K562 (cell line): Measurements from ENCODE around the gene DOCK1. TPM values are rescaled to one million over a fixed set of nuclear protein-coding genes. Genes with fewer than 3 reads are reported as not detected.

ENCODE experiments used
- ATAC-seq: fragments of 200-7000 bp; cut with Tn5 transposase; 3 replicates; pipeline ENCODE4 v1.9.1; 2020; ENCODE audit warnings: moderate library complexity
- BruUV-seq: library from RNA; stranded (reverse); fragments of 400-500 nt; replicated peaks from 2 replicates; lab custom pipeline; 2021; lab: Mats Ljungman, UMichigan
- CTCF ChIA-PET: fragments of 300-600 bp; formaldehyde crosslinking; extraction: SDS; loops from one replicate; lab custom pipeline; 2021; ENCODE audit warnings: low intra/inter-chr PET ratio; lab: Yijun Ruan, JAX
- POLR2A ChIA-PET: fragments of 300-600, 350-650 bp; sonication (Branson Sonifier 250); formaldehyde crosslinking; extraction: SDS; loops from one replicate; lab custom pipeline; 2021; ENCODE audit warnings: antibody characterized with exemption, inconsistent platforms; lab: Yijun Ruan, JAX
- DNase-seq, 4 experiments: peaks; one replicate each; pipeline versions ENCODE4 v3.0.0 to v3.0.0-alpha.2; 2011 to 2018; ENCODE audit warnings: low spot score in 3 of 4, mixed read lengths in 3 of 4; ENCODE audit errors: extremely low read depth in 1 of 4
- FAIRE-seq: peaks from 2 replicates; lab custom pipeline; 2011; peaks lifted over from hg19 to GRCh38; lab: Jason Lieb, UNC
- H2AFZ ChIP-seq: 2 replicates; pipeline ENCODE4 v1.6.0; 2011; ENCODE audit warnings: low read depth, low read length, control low read depth, inconsistent platforms
- H3K27ac ChIP-seq: fragments of 200-600 bp; 3 replicates; pipeline ENCODE4 v1.8.0; 2011; ENCODE audit warnings: low read depth, mild to moderate bottlenecking, control low read depth, inconsistent platforms, low read length, moderate library complexity, mixed read lengths; ENCODE audit errors: extremely low read depth
- H3K27me3 ChIP-seq, 2 experiments: fragments of 300-600 bp in 1 of 2; 2 replicates in 1 of 2; 3 replicates in 1 of 2; pipeline versions ENCODE4 v1.6.0 to v1.8.0; 2011; ENCODE audit warnings: inconsistent platforms in 2 of 2, low read length in 2 of 2, mild to moderate bottlenecking in 1 of 2, mixed read lengths in 1 of 2, moderate library complexity in 1 of 2; ENCODE audit not compliant: control insufficient read depth in 2 of 2, insufficient read depth in 2 of 2
- H3K36me3 ChIP-seq: fragments of 300-600 bp; 3 replicates; pipeline ENCODE4 v1.8.0; 2011; ENCODE audit warnings: mild to moderate bottlenecking, low read length, inconsistent platforms; ENCODE audit not compliant: control insufficient read depth, insufficient read depth
- H3K4me1 ChIP-seq, 2 experiments: fragments of 200-600 bp in 1 of 2; replicated peaks in 1 of 2; 2 replicates in 1 of 2; 3 replicates in 1 of 2; pipeline versions ENCODE4 v1.5.1 to v1.8.0; 2011; ENCODE audit warnings: inconsistent platforms in 2 of 2, low read length in 2 of 2, mild to moderate bottlenecking in 1 of 2, mixed read lengths in 1 of 2, moderate library complexity in 1 of 2; ENCODE audit not compliant: control insufficient read depth in 2 of 2, insufficient read depth in 2 of 2
- H3K4me2 ChIP-seq: 2 replicates; pipeline ENCODE4 v1.6.1; 2011; ENCODE audit warnings: low read length, control low read depth, inconsistent platforms, mixed read lengths; ENCODE audit not compliant: insufficient read depth
- H3K4me3 ChIP-seq: fragments of 200-600 bp; sonication (generic), shearing (Covaris generic); 2 replicates; pipeline ENCODE4 v1.5.1; 2016; ENCODE audit warnings: control low read depth, inconsistent platforms
- H3K79me2 ChIP-seq: fragments of 200-600 bp; 3 replicates; pipeline ENCODE4 v1.8.0; 2011; ENCODE audit warnings: low read length, inconsistent platforms; ENCODE audit not compliant: control insufficient read depth, insufficient read depth
- H3K9ac ChIP-seq, 2 experiments: 2 replicates each; pipeline versions ENCODE4 v1.6.0 to v1.6.1; 2011; ENCODE audit warnings: low read depth in 2 of 2, low read length in 2 of 2, control low read depth in 1 of 2, inconsistent platforms in 1 of 2, mild to moderate bottlenecking in 1 of 2, mixed read lengths in 1 of 2; ENCODE audit not compliant: insufficient read depth in 1 of 2
- H3K9me1 ChIP-seq: one replicate; pipeline ENCODE4 v1.6.0; 2011; ENCODE audit warnings: inconsistent platforms, mild to moderate bottlenecking, low read length, moderate library complexity; ENCODE audit not compliant: control insufficient read depth, insufficient read depth
- H3K9me3 ChIP-seq: replicated peaks from 2 replicates; pipeline ENCODE4 v1.5.1; 2011; ENCODE audit warnings: low read depth, low read length, inconsistent platforms; ENCODE audit not compliant: control insufficient read depth, insufficient read depth
- H4K20me1 ChIP-seq: replicated peaks from 2 replicates; pipeline ENCODE4 v1.6.1; 2011; ENCODE audit warnings: low read length, inconsistent platforms, mixed read lengths; ENCODE audit not compliant: control insufficient read depth, insufficient read depth
- WGBS: fragments of 100-300 bp; shearing (Covaris generic); methylation state at CpG from one replicate; pipeline ENCODE4 v1.1.6; 2016; ENCODE audit warnings: low coverage, mixed read lengths; ENCODE audit not compliant: insufficient coverage; ENCODE audit errors: missing lambda C conversion rate; 5-methylcytosine and 5-hydroxymethylcytosine counted together
- in situ Hi-C: fragments of 300-500 bp; cut with MboI; formaldehyde crosslinking; loops from 4 replicates; pipeline ENCODE4 v1.15.0; 2018; ENCODE audit warnings: inconsistent platforms, mixed read lengths
- intact Hi-C: fragments of 100-400 bp; cut with micrococcal nuclease; formaldehyde crosslinking; loops from 2 replicates; pipeline ENCODE4 v1.14.2; 2022
- polyA plus RNA-seq, 8 experiments: library from polyadenylated mRNA; depleted of rRNA in 4 of 8; stranded (reverse) in 5 of 8; unstranded in 3 of 8; fragments of >200 nt; fragmentation: Nextera tagmentation in 2 of 8; fragmentation: Illumina TruSeq in 1 of 8; extraction: Ambion mirVana in 2 of 8; extraction: Trizol in 1 of 8; gene quantifications; 2 replicates each; pipeline versions ENCODE4 v1.2.1 to v1.2.3, GENCODE V29; 2011 to 2014; ENCODE audit warnings: inconsistent platforms in 1 of 8, missing spikeins in 1 of 8
- total RNA-seq, 7 experiments: library from RNA; depleted of rRNA in 6 of 7; stranded (reverse); fragments of >200 nt in 6 of 7; fragmentation: Illumina TruSeq in 2 of 7; extraction: Trizol in 2 of 7; gene quantifications; 2 replicates each; pipeline versions ENCODE4 v1.2.1 to v1.2.3, GENCODE V29; 2011 to 2021; ENCODE audit warnings: low replicate concordance in 1 of 7
- TF ChIP-seq, protein P1 (sequence below): fragments of 250-450 bp; sonication (Bioruptor Pico); IDR thresholded peaks from 2 replicates; pipeline ENCODE4 v1.8.0; 2022; ENCODE audit warnings: moderate library complexity, mild to moderate bottlenecking, inconsistent platforms
- TF ChIP-seq, protein P2 (sequence below): sonication (generic); formaldehyde crosslinking; IDR thresholded peaks from 2 replicates; pipeline ENCODE4 v1.8.0; 2023; ENCODE audit warnings: missing genetic modification reagents, mild to moderate bottlenecking, borderline replicate concordance
- TF ChIP-seq, protein P3 (sequence below), 2 experiments: fragments of 450-650 bp; IDR thresholded peaks; 2 replicates each; pipeline ENCODE4 v1.6.1; 2016; ENCODE audit warnings: mild to moderate bottlenecking in 2 of 2, borderline replicate concordance in 1 of 2, low read depth in 1 of 2, moderate library complexity in 1 of 2

The DOCK1 gene
- total and polyA plus RNA-seq, 9 of the 15 experiments (the other 6 are each of a cell fraction or from before 2014, with no cell fraction given), result 0.31 TPM; not detected in 8

GRCh38 chr10:127456122-127456521, 550.9 kb downstream of the DOCK1 start:
- Histone ChIP-seq H4K20me1 (no peaks in the 10 kb centered on the region), H3K27ac (no peak overlapping the region), H3K4me1 (no peaks in the 10 kb centered on the region), H3K4me3 (no peak overlapping the region), H3K9me1 (no peaks in the 10 kb centered on the region), H3K9ac (no peak overlapping the region), H3K4me2 (no peak overlapping the region), H3K27me3 (no peaks in the 10 kb centered on the region), H3K79me2 (no peaks in the 10 kb centered on the region), H3K9me3 (no peaks in the 10 kb centered on the region), H3K36me3 (no peaks in the 10 kb centered on the region), H2AFZ (no peak overlapping the region)
- no peak for DNase-seq
- POLR2A ChIA-PET, result no interaction called here
- ATAC-seq, result no peak
- intact Hi-C loops (no loop called here), in situ Hi-C loops (no loop called here)
- WGBS, result 0% methylated on average over 3 of the region's 9 CpGs
- no TSS peak for BruUV-seq
- CTCF ChIA-PET, result no interaction called here
- TF ChIP-seq, protein P1, sequence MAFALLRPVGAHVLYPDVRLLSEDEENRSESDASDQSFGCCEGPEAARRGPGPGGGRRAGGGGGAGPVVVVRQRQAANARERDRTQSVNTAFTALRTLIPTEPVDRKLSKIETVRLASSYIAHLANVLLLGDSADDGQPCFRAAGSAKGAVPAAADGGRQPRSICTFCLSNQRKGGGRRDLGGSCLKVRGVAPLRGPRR (CRISPR knock-in tag), result no peak
- TF ChIP-seq, protein P2, sequence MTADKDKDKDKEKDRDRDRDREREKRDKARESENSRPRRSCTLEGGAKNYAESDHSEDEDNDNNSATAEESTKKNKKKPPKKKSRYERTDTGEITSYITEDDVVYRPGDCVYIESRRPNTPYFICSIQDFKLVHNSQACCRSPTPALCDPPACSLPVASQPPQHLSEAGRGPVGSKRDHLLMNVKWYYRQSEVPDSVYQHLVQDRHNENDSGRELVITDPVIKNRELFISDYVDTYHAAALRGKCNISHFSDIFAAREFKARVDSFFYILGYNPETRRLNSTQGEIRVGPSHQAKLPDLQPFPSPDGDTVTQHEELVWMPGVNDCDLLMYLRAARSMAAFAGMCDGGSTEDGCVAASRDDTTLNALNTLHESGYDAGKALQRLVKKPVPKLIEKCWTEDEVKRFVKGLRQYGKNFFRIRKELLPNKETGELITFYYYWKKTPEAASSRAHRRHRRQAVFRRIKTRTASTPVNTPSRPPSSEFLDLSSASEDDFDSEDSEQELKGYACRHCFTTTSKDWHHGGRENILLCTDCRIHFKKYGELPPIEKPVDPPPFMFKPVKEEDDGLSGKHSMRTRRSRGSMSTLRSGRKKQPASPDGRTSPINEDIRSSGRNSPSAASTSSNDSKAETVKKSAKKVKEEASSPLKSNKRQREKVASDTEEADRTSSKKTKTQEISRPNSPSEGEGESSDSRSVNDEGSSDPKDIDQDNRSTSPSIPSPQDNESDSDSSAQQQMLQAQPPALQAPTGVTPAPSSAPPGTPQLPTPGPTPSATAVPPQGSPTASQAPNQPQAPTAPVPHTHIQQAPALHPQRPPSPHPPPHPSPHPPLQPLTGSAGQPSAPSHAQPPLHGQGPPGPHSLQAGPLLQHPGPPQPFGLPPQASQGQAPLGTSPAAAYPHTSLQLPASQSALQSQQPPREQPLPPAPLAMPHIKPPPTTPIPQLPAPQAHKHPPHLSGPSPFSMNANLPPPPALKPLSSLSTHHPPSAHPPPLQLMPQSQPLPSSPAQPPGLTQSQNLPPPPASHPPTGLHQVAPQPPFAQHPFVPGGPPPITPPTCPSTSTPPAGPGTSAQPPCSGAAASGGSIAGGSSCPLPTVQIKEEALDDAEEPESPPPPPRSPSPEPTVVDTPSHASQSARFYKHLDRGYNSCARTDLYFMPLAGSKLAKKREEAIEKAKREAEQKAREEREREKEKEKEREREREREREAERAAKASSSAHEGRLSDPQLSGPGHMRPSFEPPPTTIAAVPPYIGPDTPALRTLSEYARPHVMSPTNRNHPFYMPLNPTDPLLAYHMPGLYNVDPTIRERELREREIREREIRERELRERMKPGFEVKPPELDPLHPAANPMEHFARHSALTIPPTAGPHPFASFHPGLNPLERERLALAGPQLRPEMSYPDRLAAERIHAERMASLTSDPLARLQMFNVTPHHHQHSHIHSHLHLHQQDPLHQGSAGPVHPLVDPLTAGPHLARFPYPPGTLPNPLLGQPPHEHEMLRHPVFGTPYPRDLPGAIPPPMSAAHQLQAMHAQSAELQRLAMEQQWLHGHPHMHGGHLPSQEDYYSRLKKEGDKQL, result no peak
- TF ChIP-seq, protein P3, sequence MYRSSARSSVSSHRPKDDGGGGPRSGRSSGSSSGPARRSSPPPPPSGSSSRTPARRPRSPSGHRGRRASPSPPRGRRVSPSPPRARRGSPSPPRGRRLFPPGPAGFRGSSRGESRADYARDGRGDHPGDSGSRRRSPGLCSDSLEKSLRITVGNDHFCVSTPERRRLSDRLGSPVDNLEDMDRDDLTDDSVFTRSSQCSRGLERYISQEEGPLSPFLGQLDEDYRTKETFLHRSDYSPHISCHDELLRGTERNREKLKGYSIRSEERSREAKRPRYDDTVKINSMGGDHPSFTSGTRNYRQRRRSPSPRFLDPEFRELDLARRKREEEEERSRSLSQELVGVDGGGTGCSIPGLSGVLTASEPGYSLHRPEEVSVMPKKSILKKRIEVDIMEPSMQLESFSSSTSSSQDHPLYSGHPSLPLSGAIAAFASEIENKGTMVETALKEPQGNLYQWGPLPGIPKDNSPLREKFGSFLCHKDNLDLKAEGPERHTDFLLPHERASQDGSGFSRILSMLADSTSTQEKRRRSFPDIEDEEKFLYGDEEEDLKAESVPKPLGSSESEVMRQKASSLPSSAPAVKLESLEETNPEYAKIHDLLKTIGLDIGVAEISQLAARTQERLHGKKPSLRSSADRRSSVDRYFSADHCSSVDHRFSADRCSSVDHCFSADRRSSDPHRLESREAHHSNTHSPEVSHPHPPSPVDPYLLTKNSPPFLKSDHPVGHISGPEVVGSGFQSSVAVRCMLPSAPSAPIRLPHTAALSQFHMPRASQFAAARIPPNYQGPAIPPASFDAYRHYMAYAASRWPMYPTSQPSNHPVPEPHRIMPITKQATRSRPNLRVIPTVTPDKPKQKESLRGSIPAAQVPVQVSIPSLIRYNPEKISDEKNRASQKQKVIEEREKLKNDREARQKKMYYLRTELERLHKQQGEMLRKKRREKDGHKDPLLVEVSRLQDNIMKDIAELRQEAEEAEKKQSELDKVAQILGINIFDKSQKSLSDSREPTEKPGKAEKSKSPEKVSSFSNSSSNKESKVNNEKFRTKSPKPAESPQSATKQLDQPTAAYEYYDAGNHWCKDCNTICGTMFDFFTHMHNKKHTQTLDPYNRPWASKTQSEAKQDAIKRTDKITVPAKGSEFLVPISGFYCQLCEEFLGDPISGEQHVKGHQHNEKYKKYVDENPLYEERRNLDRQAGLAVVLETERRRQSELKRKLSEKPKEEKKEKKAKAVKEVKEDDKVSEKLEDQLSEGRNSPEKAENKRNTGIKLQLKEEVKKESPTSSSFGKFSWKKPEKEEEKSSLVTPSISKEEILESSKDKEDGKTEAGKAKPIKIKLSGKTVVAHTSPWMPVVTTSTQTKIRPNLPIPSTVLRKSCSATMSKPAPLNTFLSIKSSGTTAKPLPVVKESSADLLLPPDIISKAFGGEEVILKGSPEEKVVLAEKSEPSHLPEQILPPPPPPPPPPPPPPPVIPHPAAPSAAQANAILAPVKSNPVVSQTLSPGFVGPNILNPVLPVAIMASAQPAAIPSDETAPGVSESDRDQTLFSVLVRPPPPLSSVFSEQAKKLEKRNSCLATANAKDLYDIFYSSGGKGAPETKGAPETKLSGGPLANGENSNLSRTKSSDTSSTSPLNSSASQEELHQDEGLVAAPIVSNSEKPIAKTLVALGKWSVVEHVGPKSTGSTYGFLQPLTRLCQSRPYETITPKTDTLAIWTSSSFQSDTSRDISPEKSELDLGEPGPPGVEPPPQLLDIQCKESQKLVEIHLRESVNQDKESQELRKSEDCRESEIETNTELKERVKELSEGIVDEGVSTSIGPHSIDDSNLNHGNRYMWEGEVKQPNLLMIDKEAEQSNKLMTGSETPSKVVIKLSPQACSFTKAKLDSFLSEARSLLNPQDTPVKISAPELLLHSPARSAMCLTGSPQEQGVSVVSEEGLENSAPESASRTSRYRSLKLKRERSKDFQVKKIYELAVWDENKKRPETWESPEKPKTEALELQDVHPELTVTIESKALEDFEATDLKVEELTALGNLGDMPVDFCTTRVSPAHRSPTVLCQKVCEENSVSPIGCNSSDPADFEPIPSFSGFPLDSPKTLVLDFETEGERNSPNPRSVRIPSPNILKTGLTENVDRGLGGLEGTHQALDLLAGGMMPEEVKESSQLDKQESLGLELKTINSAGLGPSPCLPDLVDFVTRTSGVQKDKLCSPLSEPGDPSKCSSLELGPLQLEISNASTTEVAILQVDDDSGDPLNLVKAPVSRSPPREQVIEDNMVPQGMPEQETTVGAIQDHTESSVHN (IDR thresholded peaks at IDR 0.05; ENCODE audit: borderline replicate concordance in 1 of 2, low read depth in 1 of 2), result no peak
- no peak for FAIRE-seq
